Mammary epithelial cell (primary cell): ENCODE data around the gene NRXN2.

Experiments
- CTCF ChIP-seq, 2 donors: IDR thresholded peaks in 1 of 2; conservative IDR thresholded peaks in 1 of 2; 2 replicates each; pipeline ENCODE4 v1.5.1; 2011 to 2012; ENCODE audit warnings: inconsistent platforms in 2 of 2, low read length in 2 of 2, mild to moderate bottlenecking in 2 of 2, control low read depth in 1 of 2, low read depth in 1 of 2; ENCODE audit not compliant: insufficient read depth in 1 of 2; ENCODE audit errors: extremely low read depth in 1 of 2
- EZH2 ChIP-seq: IDR thresholded peaks from 2 replicates; pipeline ENCODE4 v1.6.1; 2012; ENCODE audit warnings: low read length, inconsistent platforms, borderline replicate concordance

GRCh38 chr11:64628596-64628995 lies 94.4 kb downstream of the NRXN2 start:
- no peak for TF ChIP-seq CTCF (conservative IDR thresholded peaks at IDR 0.05 in 1 of 2, IDR thresholded peaks at IDR 0.05 in 1 of 2; ENCODE audit: extremely low read depth in 1 of 2, insufficient read depth in 1 of 2, low read depth in 1 of 2, low read length in 2 of 2)
- TF ChIP-seq EZH2 = no peak
